ENCODE results near the gene MMP17. TPM values are rescaled to one million over a fixed set of nuclear protein-coding genes. Genes with fewer than 3 reads are reported as not detected.

The MMP17 gene
- total RNA-seq, 1 donor from 2014 or later = 5.2 TPM

DNA sequence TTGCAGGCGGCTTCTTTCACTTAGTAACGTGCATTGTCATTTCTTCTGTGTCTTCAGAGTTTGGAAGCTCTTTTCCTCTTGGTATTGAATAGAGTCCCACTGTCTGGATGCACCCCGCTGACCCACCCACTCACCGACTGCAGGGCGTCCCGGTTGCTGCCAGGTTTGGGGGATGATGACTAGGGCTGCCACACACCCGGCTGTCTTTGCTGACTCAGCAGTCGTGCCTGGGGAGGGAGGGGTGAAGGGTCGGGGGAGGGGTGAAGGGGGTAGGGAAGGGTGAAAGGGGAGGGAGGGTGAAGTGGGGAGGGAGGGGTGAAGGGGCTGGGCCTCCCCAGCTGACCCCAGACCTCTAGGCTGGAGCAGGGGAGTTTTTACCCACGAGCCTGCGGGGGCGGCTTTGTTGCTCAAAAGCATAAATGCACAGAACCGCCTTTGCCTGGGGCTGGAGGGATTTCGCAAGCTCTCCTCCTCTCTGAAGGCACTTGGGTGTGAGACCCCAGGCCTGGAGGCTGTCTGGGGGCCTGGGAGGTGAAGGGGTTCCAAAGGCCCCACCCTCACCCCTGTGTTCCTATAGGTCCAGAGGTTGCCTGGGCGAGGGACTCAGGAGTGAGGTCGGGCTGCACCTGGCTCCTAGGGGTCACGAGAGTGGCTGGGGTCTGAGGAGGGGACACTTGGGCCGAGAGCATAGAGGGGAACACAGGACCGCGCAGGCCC is 35.0 kb downstream of the MMP17 start:
- TF ChIP-seq CTCF (IDR thresholded peaks at IDR 0.05) (no peak), POLR2A (IDR thresholded peaks at IDR 0.05) (no peak), POLR2AphosphoS5 (IDR thresholded peaks at IDR 0.05; ENCODE audit: insufficient read depth in 1 of 2, low read depth in 1 of 2) (no peak)
- Histone ChIP-seq H3K27me3 (no peaks in the 10 kb centered on the region), H3K4me1 (peaks cover 31% of the 10 kb centered on the region), H3K9me3 (no peaks in the 10 kb centered on the region), H3K4me3 (no peak overlapping the region), H3K27ac (no peak overlapping the region), H3K36me3 (no peaks in the 10 kb centered on the region)
- intact Hi-C loops (cut with DNase I) = no loop called here
- no peak for DNase-seq (ENCODE audit: extremely low spot score in 2 of 2)

GRCh38 chr12:131863711-131864396 is 35.7 kb downstream of the MMP17 start:
- TF ChIP-seq CTCF (IDR thresholded peaks at IDR 0.05) (no peak), POLR2AphosphoS5 (IDR thresholded peaks at IDR 0.05; ENCODE audit: insufficient read depth in 1 of 2, low read depth in 1 of 2) (no peak), POLR2A (IDR thresholded peaks at IDR 0.05) (no peak)
- Histone ChIP-seq H3K9me3 (no peaks in the 10 kb centered on the region), H3K4me1 (peaks cover 31% of the 10 kb centered on the region), H3K36me3 (no peaks in the 10 kb centered on the region), H3K4me3 (no peak overlapping the region), H3K27ac (no peak overlapping the region), H3K27me3 (no peaks in the 10 kb centered on the region)
- intact Hi-C loops (cut with DNase I) = no loop called here
- DNase-seq (ENCODE audit: extremely low spot score in 2 of 2) = no peak

- H3K36me3 ChIP-seq = no peaks in the 10 kb centered on the region
- no peak for TF ChIP-seq POLR2A (IDR thresholded peaks at IDR 0.05)
- TF ChIP-seq POLR2AphosphoS5 (IDR thresholded peaks at IDR 0.05; ENCODE audit: insufficient read depth in 1 of 2, low read depth in 1 of 2) = no peak
- no peak for TF ChIP-seq CTCF (IDR thresholded peaks at IDR 0.05)
- H3K9me3 ChIP-seq = no peaks in the 10 kb centered on the region
- H3K4me1 ChIP-seq = peaks cover 31% of the 10 kb centered on the region
- H3K27ac ChIP-seq = no peak overlapping the region
- intact Hi-C loops (cut with DNase I) = no loop called here
- H3K4me3 ChIP-seq = no peak overlapping the region
- DNase-seq (ENCODE audit: extremely low spot score in 2 of 2) = no peak
- H3K27me3 ChIP-seq = no peaks in the 10 kb centered on the region
Measured at GRCh38 chr12:131864469-131864868, 36.3 kb downstream of the MMP17 start.

GRCh38 chr12:131865180-131865875 is 37.1 kb downstream of the MMP17 start:
- no peak overlapping the region for H3K27ac ChIP-seq
- no peaks in the 10 kb centered on the region for H3K36me3 ChIP-seq
- H3K4me1 ChIP-seq = peaks cover 27% of the 10 kb centered on the region
- TF ChIP-seq POLR2A (IDR thresholded peaks at IDR 0.05) (no peak), POLR2AphosphoS5 (IDR thresholded peaks at IDR 0.05; ENCODE audit: insufficient read depth in 1 of 2, low read depth in 1 of 2) (no peak), CTCF (IDR thresholded peaks at IDR 0.05) (no peak)
- H3K9me3 ChIP-seq = no peaks in the 10 kb centered on the region
- H3K4me3 ChIP-seq = no peak overlapping the region
- intact Hi-C loops (cut with DNase I) = no loop called here
- no peak for DNase-seq (ENCODE audit: extremely low spot score in 2 of 2)
- no peaks in the 10 kb centered on the region for H3K27me3 ChIP-seq

Data from vagina (tissue), 2 donors.